Measurements from ENCODE around the gene PCBP1. TPM values are rescaled to one million over a fixed set of nuclear protein-coding genes. Genes with fewer than 3 reads are reported as not detected.
"Not testable (repeated sequence)": the region's sequence is repeated elsewhere in the genome, so short reads cannot be mapped to it uniquely, and the experiment has no call there.

The PCBP1 gene
- total RNA-seq, 6 experiments from 2014 or later = 147 to 220 (median 178) TPM

DNA sequence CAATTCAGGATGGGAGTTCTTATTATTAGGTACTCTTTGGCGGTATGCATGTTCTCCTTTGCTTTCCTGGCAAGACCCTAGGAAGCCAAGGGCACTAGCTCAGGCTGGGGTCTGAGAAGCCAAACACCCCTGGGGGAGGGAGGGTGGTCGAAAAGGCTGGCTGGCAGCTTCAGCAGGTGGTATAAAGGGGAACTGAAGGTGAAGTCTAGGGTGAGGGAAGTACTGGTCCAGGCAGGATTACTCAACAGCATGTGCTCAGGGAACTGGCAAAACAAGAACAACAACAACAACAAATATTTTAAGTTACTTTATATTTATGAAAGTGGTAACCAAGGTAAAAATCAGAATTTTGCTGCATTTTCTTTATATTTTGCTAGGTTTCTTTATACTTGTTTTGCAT lies 40.7 kb upstream of the PCBP1 start:
- Histone ChIP-seq H3K4me1 (no peaks in the 10 kb centered on the region), H3K36me3 (peaks cover 0 to 35% (median 16%) of the 10 kb centered on the region in 4 donors), H3K4me3 (no peak overlapping the region), H3K9me3 (peaks cover 0 to 2% (median 0%) of the 10 kb centered on the region in 4 donors), H3K27ac (peak overlapping the region in 1 of 3 donors; percentile 35), H3K27me3 (no peaks in the 10 kb centered on the region)
- 72% methylated on average over 2 of the region's 2 CpGs for WGBS (ENCODE audit: insufficient coverage, low coverage, low lambda C conversion rate, missing lambda C conversion rate)
- intact Hi-C loops (cut with DNase I) = loop anchor here in 1 of 2 donors (2.0 kb wide), 1 partner anchor 18 kb away; no protein-coding TSS in a partner anchor
- TF ChIP-seq, protein P1, sequence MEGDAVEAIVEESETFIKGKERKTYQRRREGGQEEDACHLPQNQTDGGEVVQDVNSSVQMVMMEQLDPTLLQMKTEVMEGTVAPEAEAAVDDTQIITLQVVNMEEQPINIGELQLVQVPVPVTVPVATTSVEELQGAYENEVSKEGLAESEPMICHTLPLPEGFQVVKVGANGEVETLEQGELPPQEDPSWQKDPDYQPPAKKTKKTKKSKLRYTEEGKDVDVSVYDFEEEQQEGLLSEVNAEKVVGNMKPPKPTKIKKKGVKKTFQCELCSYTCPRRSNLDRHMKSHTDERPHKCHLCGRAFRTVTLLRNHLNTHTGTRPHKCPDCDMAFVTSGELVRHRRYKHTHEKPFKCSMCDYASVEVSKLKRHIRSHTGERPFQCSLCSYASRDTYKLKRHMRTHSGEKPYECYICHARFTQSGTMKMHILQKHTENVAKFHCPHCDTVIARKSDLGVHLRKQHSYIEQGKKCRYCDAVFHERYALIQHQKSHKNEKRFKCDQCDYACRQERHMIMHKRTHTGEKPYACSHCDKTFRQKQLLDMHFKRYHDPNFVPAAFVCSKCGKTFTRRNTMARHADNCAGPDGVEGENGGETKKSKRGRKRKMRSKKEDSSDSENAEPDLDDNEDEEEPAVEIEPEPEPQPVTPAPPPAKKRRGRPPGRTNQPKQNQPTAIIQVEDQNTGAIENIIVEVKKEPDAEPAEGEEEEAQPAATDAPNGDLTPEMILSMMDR (IDR thresholded peaks at IDR 0.05) = no peak
- no peak for TF ChIP-seq POLR2A (IDR thresholded peaks at IDR 0.05)
- ATAC-seq (peak; percentile 35 to 49 (median 39)), DNase-seq (peak in 1 of 3 donors; percentile 49)

DNA sequence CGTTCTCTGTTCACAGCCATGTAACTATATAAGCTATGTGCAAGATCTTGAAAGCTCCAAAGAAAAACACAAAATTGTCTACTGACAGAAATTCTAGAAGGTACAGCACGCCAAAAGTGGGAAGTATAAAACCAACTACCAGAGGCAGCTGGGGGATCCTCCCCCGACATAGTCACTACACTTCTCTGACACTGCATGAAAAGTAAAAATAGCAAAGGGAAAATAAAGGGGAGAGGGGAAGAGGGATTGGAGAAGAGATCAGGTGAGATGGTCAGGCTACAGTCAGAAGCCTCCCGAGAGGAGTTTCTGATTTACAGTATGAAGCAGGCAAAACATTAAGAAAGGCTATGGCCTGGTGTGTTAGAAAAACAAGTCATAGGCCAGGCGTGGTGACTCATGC lies 39.8 kb upstream of the PCBP1 start:
- Histone ChIP-seq H3K4me1 (no peaks in the 10 kb centered on the region), H3K27me3 (no peaks in the 10 kb centered on the region), H3K4me3 (no peak overlapping the region), H3K27ac (peak overlapping the region in 2 of 3 donors; percentile 2 to 35), H3K9me3 (peaks cover 0 to 2% (median 0%) of the 10 kb centered on the region in 4 donors), H3K36me3 (peaks cover 0 to 35% (median 16%) of the 10 kb centered on the region in 4 donors)
- DNase-seq (peak in 1 of 3 donors; percentile 34), ATAC-seq (peak in 2 of 4 donors; percentile 34 to 48)
- 83% methylated on average over 5 of the region's 5 CpGs for WGBS (ENCODE audit: insufficient coverage, low coverage, low lambda C conversion rate, missing lambda C conversion rate)
- TF ChIP-seq POLR2A (IDR thresholded peaks at IDR 0.05) = no peak
- TF ChIP-seq, protein P1 (IDR thresholded peaks at IDR 0.05) = no peak
- intact Hi-C loops (cut with DNase I) = loop anchor here in 1 of 2 donors (2.0 kb wide), 1 partner anchor 17 kb away; no protein-coding TSS in a partner anchor

DNA sequence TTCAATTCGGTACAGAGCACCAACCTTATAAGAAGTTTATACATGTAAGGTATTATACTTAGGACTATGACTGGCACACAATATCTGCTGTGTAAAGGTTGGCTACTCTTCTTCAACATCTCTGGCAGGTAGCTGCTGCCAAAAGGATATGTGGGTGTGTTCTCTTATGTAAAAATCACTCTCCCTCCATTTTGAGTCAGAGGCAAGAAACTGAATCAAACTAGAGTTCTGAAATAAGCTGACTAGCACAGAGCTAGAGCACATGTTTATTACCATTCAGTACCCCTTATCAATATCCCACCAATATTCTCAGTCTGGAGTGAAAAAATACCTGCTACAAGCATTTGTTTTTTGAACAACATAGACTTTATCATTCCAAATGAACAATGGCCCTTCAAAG lies 38.0 kb upstream of the PCBP1 start:
- WGBS (ENCODE audit: insufficient coverage, low coverage, low lambda C conversion rate, missing lambda C conversion rate) = 100% methylated on average over 1 of the region's 1 CpG
- no peak for ATAC-seq
- Histone ChIP-seq H3K36me3 (peaks cover 0 to 44% (median 22%) of the 10 kb centered on the region in 4 donors), H3K27me3 (no peaks in the 10 kb centered on the region), H3K27ac (no peak overlapping the region), H3K4me3 (no peak overlapping the region), H3K4me1 (no peaks in the 10 kb centered on the region), H3K9me3 (peaks cover 0 to 2% (median 0%) of the 10 kb centered on the region in 4 donors)
- TF ChIP-seq, protein P1 (IDR thresholded peaks at IDR 0.05) = no peak
- TF ChIP-seq POLR2A (IDR thresholded peaks at IDR 0.05) = no peak
- peak in 1 of 3 donors; percentile 1 for DNase-seq
- intact Hi-C loops (cut with DNase I) = no loop called here

DNA sequence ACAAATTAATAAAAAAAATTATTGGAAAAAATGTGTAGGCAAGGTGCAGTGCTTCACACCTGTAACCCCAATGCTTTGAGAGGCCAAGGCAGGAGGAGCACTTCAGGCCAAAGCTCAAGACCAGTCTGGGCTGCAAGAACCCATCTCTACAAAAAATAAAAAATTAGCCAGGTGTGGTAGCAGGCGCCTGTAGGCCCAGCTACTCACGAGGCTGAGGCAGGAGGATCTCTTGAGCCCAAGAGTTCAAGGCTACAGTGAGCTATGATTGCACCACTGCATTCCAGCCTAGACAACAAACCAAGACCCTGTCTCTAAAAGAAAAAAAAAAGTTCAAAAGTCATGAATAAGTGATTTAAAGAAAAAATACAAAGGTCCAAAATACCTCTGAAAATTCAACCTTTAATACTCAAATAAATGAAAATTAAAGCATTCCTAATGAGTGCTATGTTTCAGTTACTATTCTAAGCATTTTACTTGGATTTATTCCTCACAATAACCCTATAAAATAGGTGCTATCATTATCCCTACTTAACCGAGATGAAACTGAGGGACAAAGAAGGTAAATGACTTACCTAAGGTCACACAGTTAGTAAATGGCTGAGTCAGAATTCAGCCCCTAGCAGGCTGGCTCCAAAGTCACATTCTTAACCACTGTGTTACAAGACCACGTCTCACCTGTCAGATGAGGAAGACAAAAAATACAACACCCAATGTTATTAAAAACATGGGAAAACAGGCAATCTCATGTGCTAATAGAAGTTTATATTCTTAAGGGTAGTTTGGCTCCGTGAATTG lies 36.4 kb upstream of the PCBP1 start:
- DNase-seq (peak in 1 of 3 donors; percentile 33), ATAC-seq (no peak)
- H3K4me3 ChIP-seq = no peak overlapping the region
- WGBS (ENCODE audit: insufficient coverage, low coverage, low lambda C conversion rate, missing lambda C conversion rate) = 69% methylated on average over 4 of the region's 5 CpGs
- H3K36me3 ChIP-seq = peaks cover 0 to 59% (median 29%) of the 10 kb centered on the region in 4 donors
- no peaks in the 10 kb centered on the region for H3K27me3 ChIP-seq
- intact Hi-C loops (cut with DNase I) = no loop called here
- H3K4me1 ChIP-seq = no peaks in the 10 kb centered on the region
- H3K27ac ChIP-seq = no peak overlapping the region
- TF ChIP-seq POLR2A (IDR thresholded peaks at IDR 0.05) = no peak
- TF ChIP-seq, protein P1 (IDR thresholded peaks at IDR 0.05) = no peak
- H3K9me3 ChIP-seq = peaks cover 0 to 2% (median 0%) of the 10 kb centered on the region in 4 donors

DNA sequence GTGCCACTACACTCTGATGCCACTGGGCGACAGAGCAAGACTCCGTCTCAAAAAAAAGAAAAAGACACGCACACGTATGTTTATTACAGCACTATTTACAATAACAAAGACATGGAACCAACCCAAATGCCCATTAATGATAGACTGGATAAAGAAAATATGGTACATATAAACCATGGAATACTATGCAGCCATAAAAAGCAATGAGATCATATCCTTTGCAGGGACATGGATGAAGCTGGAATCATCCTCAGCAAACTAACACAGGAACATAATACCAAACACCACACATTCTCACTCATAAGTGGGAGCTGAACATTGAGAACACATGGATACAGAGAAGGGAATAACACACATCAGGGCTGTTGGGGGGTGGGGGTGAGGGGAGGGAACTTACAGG lies 32.0 kb upstream of the PCBP1 start:
- H3K36me3 ChIP-seq = peaks cover 0 to 53% (median 26%) of the 10 kb centered on the region in 4 donors
- H3K9me3 ChIP-seq; H3K27ac ChIP-seq; intact Hi-C loops (cut with DNase I); H3K4me3 ChIP-seq; DNase-seq; ATAC-seq; H3K27me3 ChIP-seq; H3K4me1 ChIP-seq: not testable (repeated sequence)
- WGBS (ENCODE audit: insufficient coverage, low coverage, low lambda C conversion rate, missing lambda C conversion rate) = 97% methylated on average over 4 of the region's 4 CpGs
